Loucy (cell line): ENCODE measurements around the gene ZDHHC14.

Experiments
- H2AFZ ChIP-seq: fragments of 200-600 bp; sonication (generic); 2 replicates; pipeline ENCODE4 v1.6.0; 2016; ENCODE audit warnings: antibody characterized with exemption, mild to moderate bottlenecking, low read length, moderate library complexity
- H3F3A ChIP-seq: fragments of 200-600 bp; 2 replicates; pipeline ENCODE4 v1.6.0; 2016; ENCODE audit warnings: antibody characterized with exemption, low read depth, mild to moderate bottlenecking
- H3K27me3 ChIP-seq: fragments of 200-600 bp; sonication (generic); 2 replicates; pipeline ENCODE4 v1.6.1; 2014; ENCODE audit warnings: low read length, mild to moderate bottlenecking; ENCODE audit not compliant: insufficient read depth, poor library complexity, severe bottlenecking
- H3K36me3 ChIP-seq: fragments of 200-600 bp; sonication (generic); 2 replicates; pipeline ENCODE4 v1.6.1; 2016; ENCODE audit warnings: low read length; ENCODE audit not compliant: insufficient read depth
- H3K4me1 ChIP-seq: fragments of 200-600 bp; sonication (generic); 2 replicates; pipeline ENCODE4 v1.5.1; 2014; ENCODE audit warnings: low read length, mild to moderate bottlenecking; ENCODE audit not compliant: insufficient read depth, poor library complexity, severe bottlenecking
- H3K4me2 ChIP-seq: fragments of 200-600 bp; sonication (generic); 2 replicates; pipeline ENCODE4 v1.6.0; 2014; ENCODE audit warnings: antibody characterized with exemption, low read length, low read depth, mild to moderate bottlenecking; ENCODE audit not compliant: poor library complexity, severe bottlenecking
- H3K4me3 ChIP-seq: fragments of 200-600 bp; sonication (generic); 2 replicates; pipeline ENCODE4 v1.5.1; 2014; ENCODE audit warnings: low read length, mild to moderate bottlenecking, mixed read lengths; ENCODE audit not compliant: poor library complexity, severe bottlenecking
- H3K79me2 ChIP-seq: fragments of 200-600 bp; sonication (generic); 2 replicates; pipeline ENCODE4 v1.6.1; 2014; ENCODE audit warnings: low read length; ENCODE audit not compliant: insufficient read depth
- H3K9ac ChIP-seq: fragments of 200-600 bp; sonication (generic); 2 replicates; pipeline ENCODE4 v1.6.0; 2014; ENCODE audit warnings: mild to moderate bottlenecking, low read depth, low read length, moderate library complexity; ENCODE audit not compliant: poor library complexity, severe bottlenecking
- H3K9me2 ChIP-seq: fragments of 200-600 bp; sonication (generic); replicated peaks from 2 replicates; pipeline ENCODE4 v1.6.1; 2016; ENCODE audit warnings: low read depth, low read length, mixed read lengths
- H3K9me3 ChIP-seq: fragments of 200-600 bp; sonication (generic); 2 replicates; pipeline ENCODE4 v1.6.1; 2014; ENCODE audit warnings: mild to moderate bottlenecking, antibody characterized with exemption, low read length, low read depth; ENCODE audit not compliant: insufficient read depth
- H4K20me1 ChIP-seq: fragments of 200-600 bp; sonication (generic); 2 replicates; pipeline ENCODE4 v1.6.0; 2014; ENCODE audit warnings: antibody characterized with exemption, low read length, mild to moderate bottlenecking; ENCODE audit not compliant: insufficient read depth, poor library complexity, severe bottlenecking
- CTCF ChIP-seq: fragments of 200-600 bp; sonication (generic); conservative IDR thresholded peaks from 2 replicates; pipeline ENCODE4 v1.5.1; 2014; ENCODE audit warnings: mild to moderate bottlenecking, antibody characterized with exemption, low read length
- EZH2phosphoT487 ChIP-seq: fragments of 200-600 bp; IDR thresholded peaks from 2 replicates; pipeline ENCODE4 v1.6.1; 2018; ENCODE audit warnings: antibody characterized with exemption, mild to moderate bottlenecking, moderate library complexity, borderline replicate concordance

Gene ZDHHC14

GRCh38 chr6:157603971-157604370, 223.0 kb downstream of the ZDHHC14 start:
- no peaks in the 10 kb centered on the region for H4K20me1 ChIP-seq
- H3K9ac ChIP-seq: no peak overlapping the region
- H3K79me2 ChIP-seq: no peaks in the 10 kb centered on the region
- no peak overlapping the region for H3K4me3 ChIP-seq
- no peaks in the 10 kb centered on the region for H3K9me2 ChIP-seq
- H3K4me2 ChIP-seq: no peak overlapping the region
- no peak overlapping the region for H2AFZ ChIP-seq
- no peaks in the 10 kb centered on the region for H3F3A ChIP-seq
- H3K4me1 ChIP-seq: no peaks in the 10 kb centered on the region
- H3K36me3 ChIP-seq: no peaks in the 10 kb centered on the region
- H3K9me3 ChIP-seq: no peaks in the 10 kb centered on the region
- no peaks in the 10 kb centered on the region for H3K27me3 ChIP-seq
- TF ChIP-seq CTCF (no peak), EZH2phosphoT487 (no peak)

- H3K36me3 ChIP-seq: no peaks in the 10 kb centered on the region
- H3K4me1 ChIP-seq: no peaks in the 10 kb centered on the region
- H4K20me1 ChIP-seq: no peaks in the 10 kb centered on the region
- TF ChIP-seq CTCF (no peak), EZH2phosphoT487 (no peak)
- no peak overlapping the region for H2AFZ ChIP-seq
- no peaks in the 10 kb centered on the region for H3K9me3 ChIP-seq
- no peaks in the 10 kb centered on the region for H3K79me2 ChIP-seq
- no peak overlapping the region for H3K4me2 ChIP-seq
- no peaks in the 10 kb centered on the region for H3K27me3 ChIP-seq
- H3K4me3 ChIP-seq: no peak overlapping the region
- no peaks in the 10 kb centered on the region for H3K9me2 ChIP-seq
- H3F3A ChIP-seq: no peaks in the 10 kb centered on the region
- no peak overlapping the region for H3K9ac ChIP-seq
Measured at GRCh38 chr6:157604816-157605215, 223.8 kb downstream of the ZDHHC14 start.

GRCh38 chr6:157605484-157605883, 224.5 kb downstream of the ZDHHC14 start:
- no peak overlapping the region for H3K4me3 ChIP-seq
- H3K9me3 ChIP-seq: no peaks in the 10 kb centered on the region
- TF ChIP-seq EZH2phosphoT487 (no peak), CTCF (no peak)
- no peaks in the 10 kb centered on the region for H3F3A ChIP-seq
- H3K9me2 ChIP-seq: no peaks in the 10 kb centered on the region
- no peak overlapping the region for H2AFZ ChIP-seq
- H3K36me3 ChIP-seq: no peaks in the 10 kb centered on the region
- no peaks in the 10 kb centered on the region for H4K20me1 ChIP-seq
- no peaks in the 10 kb centered on the region for H3K79me2 ChIP-seq
- no peaks in the 10 kb centered on the region for H3K4me1 ChIP-seq
- H3K4me2 ChIP-seq: no peak overlapping the region
- no peaks in the 10 kb centered on the region for H3K27me3 ChIP-seq
- no peak overlapping the region for H3K9ac ChIP-seq
